ENCODE results near the gene ZNF221. TPM values are rescaled to one million over a fixed set of nuclear protein-coding genes. Genes with fewer than 3 reads are reported as not detected.
"Not testable (repeated sequence)": the region's sequence is repeated elsewhere in the genome, so short reads cannot be mapped to it uniquely, and the experiment has no call there.

ZNF221 gene
- total and polyA plus RNA-seq, 5 donors, result 2.9 to 7.3 (median 5.5) TPM

DNA sequence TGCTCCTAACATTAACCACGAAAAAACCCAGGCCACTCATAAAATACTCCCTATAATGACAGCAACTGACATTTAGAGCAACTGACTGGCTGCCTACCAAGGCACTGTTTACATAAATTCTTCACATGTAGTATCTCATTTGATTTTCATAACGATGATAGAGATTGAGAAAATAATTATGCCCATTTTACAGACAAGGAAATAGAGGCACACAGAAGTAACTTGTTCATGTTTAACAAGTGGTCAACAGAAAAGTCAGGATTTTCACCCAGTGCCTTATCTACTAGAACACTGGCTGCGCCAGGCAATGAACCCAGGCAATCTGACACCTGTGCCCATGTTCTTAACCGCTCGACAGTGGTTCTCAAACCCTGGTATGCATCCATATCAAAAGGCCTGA is 22.2 kb upstream of the ZNF221 start:
- Histone ChIP-seq H3K9me3 (ENCODE audit: control insufficient read depth, low read length) (no peaks in the 10 kb centered on the region), H3K27me3 (ENCODE audit: control insufficient read depth, insufficient read depth) (no peaks in the 10 kb centered on the region), H3K4me1 (ENCODE audit: control insufficient read depth, insufficient read depth, low read length) (no peaks in the 10 kb centered on the region), H3K27ac (ENCODE audit: low read length) (no peak overlapping the region), H3K4me3 (ENCODE audit: low read length) (no peak overlapping the region)
- DNase-seq (no peak), ATAC-seq (no peak)
- intact Hi-C loops (cut with DNase I), result no loop called here
- 98% methylated on average over 5 of the region's 5 CpGs for WGBS

DNA sequence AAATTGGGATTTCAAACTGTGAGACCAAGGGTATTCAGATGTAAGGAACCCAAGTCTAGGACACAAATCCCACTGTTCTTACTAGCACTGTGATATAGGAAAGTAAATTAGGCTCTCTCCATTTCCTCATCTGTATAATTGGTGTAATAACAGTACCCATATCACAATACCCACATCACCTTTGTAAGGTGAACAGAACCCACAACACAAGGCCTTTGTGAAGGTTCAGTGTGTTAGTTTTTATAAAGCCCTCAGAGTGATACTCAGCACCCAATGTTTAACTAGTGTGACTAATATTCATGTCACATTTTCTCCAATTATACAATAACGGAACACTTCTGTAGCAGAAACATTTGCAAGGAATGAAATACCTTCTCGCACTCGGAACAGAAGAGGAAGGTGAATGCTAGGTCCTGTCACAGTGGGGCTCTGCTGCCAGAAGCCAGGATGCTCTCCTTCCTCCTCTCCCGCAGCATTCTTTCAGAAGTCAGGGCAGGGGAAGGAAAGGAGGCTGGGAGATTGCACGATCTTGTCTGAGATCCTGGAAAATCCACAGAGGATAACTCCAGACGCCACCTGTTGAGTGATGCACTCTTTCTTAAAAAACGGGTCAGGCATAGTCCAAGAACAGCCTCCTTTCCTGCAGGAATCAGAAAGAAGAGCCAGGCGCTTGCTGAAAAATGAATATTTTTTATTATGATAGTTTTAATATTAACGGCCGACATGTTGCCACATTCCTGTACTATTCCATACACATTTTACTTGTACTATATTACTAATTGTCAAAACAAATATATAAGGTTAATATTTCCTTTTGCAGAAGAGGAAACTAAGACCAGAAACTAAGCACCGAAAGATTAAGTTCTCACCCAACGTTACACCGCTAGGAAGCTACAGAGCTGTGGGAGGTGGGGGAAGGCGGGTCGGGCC is 16.7 kb upstream of the ZNF221 start:
- ATAC-seq (no peak), DNase-seq (no peak)
- Histone ChIP-seq H3K9me3 (ENCODE audit: control insufficient read depth, low read length) (no peaks in the 10 kb centered on the region), H3K4me1 (ENCODE audit: control insufficient read depth, insufficient read depth, low read length) (no peaks in the 10 kb centered on the region), H3K27ac (ENCODE audit: low read length) (peak overlapping the region; percentile 99), H3K4me3 (ENCODE audit: low read length) (peak overlapping the region; percentile 99), H3K27me3 (ENCODE audit: control insufficient read depth, insufficient read depth) (no peaks in the 10 kb centered on the region)
- 10% methylated on average over 15 of the region's 15 CpGs for WGBS
- intact Hi-C loops (cut with DNase I), result no loop called here

DNA sequence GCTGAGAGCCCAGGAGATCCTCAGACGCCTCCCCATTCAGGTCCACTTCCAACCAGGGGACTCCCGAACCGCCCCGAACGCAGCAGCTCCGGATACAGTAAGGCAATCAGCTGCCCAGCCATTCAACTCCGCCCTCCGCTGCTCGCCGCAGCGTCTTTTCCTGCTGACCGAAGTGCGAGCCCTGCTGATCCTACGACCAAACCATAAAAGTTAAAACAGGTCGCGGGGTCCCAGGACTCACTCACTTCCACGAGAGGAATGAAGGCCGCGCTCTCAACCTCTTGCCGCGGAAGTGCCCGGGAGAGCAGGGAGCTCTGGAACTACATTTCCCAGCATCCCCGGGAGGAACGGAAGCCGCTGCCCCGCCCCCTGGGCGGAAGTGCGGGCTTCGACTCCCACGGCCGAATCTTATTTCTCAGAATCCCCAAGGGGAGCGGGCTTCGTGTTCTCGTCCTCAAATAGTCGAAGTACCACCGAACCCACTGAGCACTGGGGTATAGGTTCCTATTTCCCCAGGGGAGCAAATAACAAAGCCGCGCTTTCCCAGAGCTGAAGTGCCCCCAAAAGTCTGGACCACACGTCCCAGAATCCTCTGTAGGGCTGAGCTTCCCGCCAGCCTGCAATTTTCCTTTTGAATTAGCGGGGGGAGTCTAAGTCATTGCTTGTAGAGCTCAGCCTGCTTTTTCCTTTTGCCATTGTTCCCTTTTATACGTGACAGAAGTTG is 15.9 kb upstream of the ZNF221 start, which contains the start of gene ZNF45:
ZNF45 (minus strand) TSS at position 298 of the 724 bp plus-strand sequence. CDS start 13,097 bp downstream, outside the sequence.
- WGBS, result under 1% methylated on average over 42 of the region's 42 CpGs
- intact Hi-C loops (cut with DNase I), result no loop called here
- DNase-seq, result peak; percentile 91 to 94 (median 93)
- H3K9me3 ChIP-seq (ENCODE audit: control insufficient read depth, low read length), result no peaks in the 10 kb centered on the region
- H3K27ac ChIP-seq (ENCODE audit: low read length), result peak within 1 kb of the TSS; percentile 99
- peak; percentile 99 for ATAC-seq
- peak within 1 kb of the TSS; percentile 99 for H3K4me3 ChIP-seq (ENCODE audit: low read length)
- no peaks in the 10 kb centered on the region for H3K27me3 ChIP-seq (ENCODE audit: control insufficient read depth, insufficient read depth)
- H3K4me1 ChIP-seq (ENCODE audit: control insufficient read depth, insufficient read depth, low read length), result no peaks in the 10 kb centered on the region

DNA sequence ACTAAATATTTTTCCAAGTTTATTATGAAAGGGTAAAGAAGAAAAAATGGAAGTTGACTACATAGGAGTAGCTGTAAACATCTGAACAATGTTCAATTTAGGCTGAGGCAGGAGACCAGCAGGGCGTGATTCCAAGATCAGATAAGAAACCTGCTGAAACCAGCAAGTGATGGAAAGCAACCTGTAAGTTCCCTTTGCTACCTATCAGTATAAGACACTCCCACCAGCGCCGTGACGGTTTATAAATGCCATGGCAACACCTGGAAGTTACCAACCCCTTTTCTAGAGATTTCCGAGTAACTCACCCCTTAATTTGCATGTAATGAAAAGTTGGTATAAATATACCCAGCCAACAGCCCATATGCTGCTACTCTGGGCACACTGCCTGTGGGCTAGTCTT is 14.8 kb upstream of the ZNF221 start:
- Histone ChIP-seq H3K9me3 (ENCODE audit: control insufficient read depth, low read length) (no peaks in the 10 kb centered on the region), H3K27me3 (ENCODE audit: control insufficient read depth, insufficient read depth) (no peaks in the 10 kb centered on the region), H3K4me3 (ENCODE audit: low read length) (no peak overlapping the region), H3K4me1 (ENCODE audit: control insufficient read depth, insufficient read depth, low read length) (no peaks in the 10 kb centered on the region), H3K27ac (ENCODE audit: low read length) (no peak overlapping the region)
- ATAC-seq, result no peak
- WGBS, result 72% methylated on average over 5 of the region's 5 CpGs
- intact Hi-C loops (cut with DNase I), result no loop called here
- DNase-seq, result no peak

DNA sequence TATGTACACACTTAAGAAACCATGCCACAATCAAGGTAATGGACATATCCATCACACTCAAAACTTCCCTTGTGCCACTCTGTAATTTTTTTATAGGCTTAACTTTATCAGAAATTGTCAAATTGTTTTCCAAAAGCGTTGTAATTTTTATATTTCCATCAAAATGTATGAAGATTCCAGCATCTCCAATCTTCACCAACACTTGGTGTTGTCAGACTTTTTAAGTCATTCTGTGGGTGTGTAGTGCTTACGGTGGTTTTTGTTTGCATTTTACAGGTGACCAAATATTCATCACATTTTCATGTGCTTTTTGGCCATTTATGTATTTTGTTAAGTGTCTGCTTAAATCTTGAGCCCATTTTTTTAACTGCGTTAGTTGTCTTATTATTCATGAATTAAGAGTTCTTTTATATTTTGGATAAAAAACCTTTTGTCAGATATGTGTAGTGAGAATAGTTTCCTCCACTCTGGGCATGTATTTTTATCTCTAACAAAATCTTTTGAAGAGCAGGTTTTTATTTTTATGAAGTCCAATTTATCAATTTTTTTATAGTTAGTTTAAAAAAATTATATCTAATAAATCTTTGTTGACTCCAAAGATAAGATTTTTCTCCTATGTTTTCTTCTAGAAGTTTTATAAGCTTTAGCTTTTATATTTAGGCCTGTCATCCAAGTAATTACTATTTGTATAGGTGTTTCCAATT is 11.3 kb upstream of the ZNF221 start:
- no peak for DNase-seq
- H3K27ac ChIP-seq (ENCODE audit: low read length), result no peak overlapping the region
- H3K4me1 ChIP-seq (ENCODE audit: control insufficient read depth, insufficient read depth, low read length), result no peaks in the 10 kb centered on the region
- ATAC-seq, result no peak
- no peaks in the 10 kb centered on the region for H3K9me3 ChIP-seq (ENCODE audit: control insufficient read depth, low read length)
- no peaks in the 10 kb centered on the region for H3K27me3 ChIP-seq (ENCODE audit: control insufficient read depth, insufficient read depth)
- WGBS, result 66% methylated on average over 3 of the region's 3 CpGs
- no peak overlapping the region for H3K4me3 ChIP-seq (ENCODE audit: low read length)
- intact Hi-C loops (cut with DNase I), result no loop called here

DNA sequence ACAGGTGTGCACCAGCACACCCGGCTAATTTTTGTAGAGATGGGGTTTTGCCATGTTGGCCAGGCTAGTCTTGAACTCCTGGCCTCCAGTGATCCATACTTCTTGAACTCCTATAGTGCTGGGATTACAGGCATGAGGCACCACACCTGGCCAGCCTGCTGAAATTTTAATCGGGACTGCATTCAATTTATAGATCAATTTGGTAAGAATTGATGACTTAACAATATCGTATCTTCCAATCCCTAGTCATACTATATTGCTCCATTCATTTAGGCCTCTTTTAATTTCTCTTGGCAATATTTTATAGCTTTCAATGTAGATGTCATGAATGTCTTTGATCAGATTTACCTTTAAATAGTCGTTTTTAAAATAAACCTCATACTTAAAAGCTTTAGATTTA is 10.3 kb upstream of the ZNF221 start:
- H3K4me1 ChIP-seq (ENCODE audit: control insufficient read depth, insufficient read depth, low read length), result no peaks in the 10 kb centered on the region
- ATAC-seq, result no peak
- no peaks in the 10 kb centered on the region for H3K27me3 ChIP-seq (ENCODE audit: control insufficient read depth, insufficient read depth)
- H3K27ac ChIP-seq (ENCODE audit: low read length), result no peak overlapping the region
- no peaks in the 10 kb centered on the region for H3K9me3 ChIP-seq (ENCODE audit: control insufficient read depth, low read length)
- intact Hi-C loops (cut with DNase I), result no loop called here
- H3K4me3 ChIP-seq (ENCODE audit: low read length), result no peak overlapping the region
- WGBS, result 80% methylated on average over 4 of the region's 4 CpGs
- no peak for DNase-seq

DNA sequence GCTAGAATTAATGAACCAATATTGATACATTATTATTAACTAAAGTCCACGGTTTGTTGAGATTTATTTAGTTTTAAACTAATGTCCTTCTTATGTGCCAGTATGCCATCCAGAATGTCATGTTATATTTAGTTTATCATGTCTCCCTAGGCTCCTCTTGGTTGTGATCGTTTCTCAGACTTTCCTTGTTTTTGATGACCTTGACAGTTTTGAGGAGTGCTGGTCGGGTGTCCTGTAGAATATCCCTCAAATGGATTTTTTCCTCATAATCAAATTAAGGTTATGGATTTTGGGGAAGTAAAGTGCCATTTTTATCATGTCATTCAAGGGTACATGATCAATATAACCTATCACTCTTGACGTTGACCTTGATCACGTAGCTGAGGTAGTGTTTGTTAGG is 9.8 kb upstream of the ZNF221 start:
- ATAC-seq (no peak), DNase-seq (no peak)
- Histone ChIP-seq H3K9me3 (ENCODE audit: control insufficient read depth, low read length) (no peaks in the 10 kb centered on the region), H3K27me3 (ENCODE audit: control insufficient read depth, insufficient read depth) (no peaks in the 10 kb centered on the region), H3K4me3 (ENCODE audit: low read length) (no peak overlapping the region), H3K27ac (ENCODE audit: low read length) (no peak overlapping the region), H3K4me1 (ENCODE audit: control insufficient read depth, insufficient read depth, low read length) (no peaks in the 10 kb centered on the region)
- WGBS, result 59% methylated on average over 5 of the region's 5 CpGs
- intact Hi-C loops (cut with DNase I), result no loop called here

DNA sequence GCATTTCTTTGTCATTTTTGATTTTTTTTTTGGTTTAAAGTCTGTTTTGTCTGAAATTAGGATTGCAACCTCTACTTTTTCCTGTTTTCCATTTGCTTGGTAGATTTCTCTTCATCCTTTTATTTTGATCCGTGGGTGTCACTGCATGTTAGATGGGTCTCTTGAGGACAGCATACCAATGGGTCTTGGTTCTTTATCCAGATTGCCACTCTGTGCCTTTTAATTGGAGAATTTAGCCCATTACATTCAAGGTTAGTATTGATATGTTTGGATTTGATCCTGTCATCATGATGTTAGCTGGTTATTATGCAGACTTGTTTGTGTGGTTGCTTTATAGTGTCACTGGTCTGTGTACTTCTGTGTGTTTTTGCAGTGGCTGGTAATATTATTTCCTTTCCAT is 3.6 kb upstream of the ZNF221 start:
- H3K4me1 ChIP-seq (ENCODE audit: control insufficient read depth, insufficient read depth, low read length); H3K9me3 ChIP-seq (ENCODE audit: control insufficient read depth, low read length); intact Hi-C loops (cut with DNase I); H3K27me3 ChIP-seq (ENCODE audit: control insufficient read depth, insufficient read depth); DNase-seq; H3K4me3 ChIP-seq (ENCODE audit: low read length); ATAC-seq; H3K27ac ChIP-seq (ENCODE audit: low read length): not testable (repeated sequence)
- WGBS, result 0% methylated on average over 1 of the region's 1 CpG

DNA sequence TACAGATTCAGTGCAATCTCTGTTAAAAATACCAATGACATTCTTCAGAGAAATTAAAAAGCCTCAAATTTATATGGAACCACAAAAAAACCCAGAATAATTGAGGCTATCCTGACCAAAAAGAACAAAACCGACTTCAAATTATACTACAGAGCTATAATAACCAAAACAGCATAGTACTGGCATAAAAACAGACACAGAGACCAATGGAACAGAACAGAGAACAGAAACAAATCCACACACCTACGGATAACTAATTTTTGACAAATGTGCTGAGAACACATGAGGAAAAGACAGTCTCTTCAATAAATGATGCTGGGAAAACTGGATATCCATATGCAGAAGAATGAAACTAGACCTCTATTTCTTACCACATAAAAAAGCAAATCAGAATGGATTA is 1.2 kb upstream of the ZNF221 start:
- H3K4me1 ChIP-seq (ENCODE audit: control insufficient read depth, insufficient read depth, low read length); H3K9me3 ChIP-seq (ENCODE audit: control insufficient read depth, low read length); DNase-seq; H3K27ac ChIP-seq (ENCODE audit: low read length); ATAC-seq; H3K4me3 ChIP-seq (ENCODE audit: low read length); H3K27me3 ChIP-seq (ENCODE audit: control insufficient read depth, insufficient read depth); intact Hi-C loops (cut with DNase I): not testable (repeated sequence)
- WGBS, result 87% methylated on average over 2 of the region's 2 CpGs

DNA sequence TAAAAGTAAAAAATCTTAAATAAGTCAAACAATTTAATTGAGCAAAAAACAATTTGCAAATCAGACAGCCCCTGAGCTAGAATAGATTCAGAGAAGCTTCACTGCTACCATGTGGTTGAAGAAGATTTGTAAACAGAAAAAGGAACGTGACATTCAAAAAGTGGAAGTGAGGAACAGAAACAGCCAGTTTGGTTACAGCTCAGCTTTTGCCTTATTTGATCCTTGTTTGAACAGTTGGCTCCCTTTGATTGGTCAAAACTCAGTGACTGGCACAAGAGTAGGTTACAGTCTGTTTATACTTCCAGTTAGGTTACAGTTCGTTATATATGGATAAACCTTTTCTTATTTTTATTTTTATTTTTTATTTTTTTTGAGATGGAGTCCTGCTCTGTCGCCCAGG is 5.8 kb downstream of the ZNF221 start:
- no peak for DNase-seq
- intact Hi-C loops (cut with DNase I), result no loop called here
- Histone ChIP-seq H3K9me3 (ENCODE audit: control insufficient read depth, low read length) (peaks cover 7% of the 10 kb centered on the region), H3K27me3 (ENCODE audit: control insufficient read depth, insufficient read depth) (no peaks in the 10 kb centered on the region), H3K4me3 (ENCODE audit: low read length) (no peak overlapping the region), H3K27ac (ENCODE audit: low read length) (no peak overlapping the region), H3K4me1 (ENCODE audit: control insufficient read depth, insufficient read depth, low read length) (no peaks in the 10 kb centered on the region)
- WGBS, result 93% methylated on average over 3 of the region's 3 CpGs
- ATAC-seq, result no peak

DNA sequence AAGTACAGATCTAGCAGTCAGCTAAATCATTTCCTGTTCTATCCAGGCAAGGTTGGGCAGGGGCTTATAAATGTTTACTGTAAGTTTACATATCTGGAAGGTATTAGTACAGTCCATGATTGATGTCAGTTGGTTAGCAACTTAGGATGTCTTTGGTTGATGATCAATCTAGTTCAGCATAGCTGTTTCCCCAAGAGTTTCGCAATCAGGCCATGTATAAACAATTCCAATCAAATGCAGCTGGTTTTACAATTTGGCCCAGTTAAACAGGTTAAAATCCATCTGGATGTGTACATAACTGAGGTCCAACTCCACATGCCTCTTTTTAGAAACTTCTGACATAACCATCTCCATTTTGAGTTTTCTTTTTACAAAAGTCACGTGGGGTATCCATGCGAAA is 6.9 kb downstream of the ZNF221 start:
- 97% methylated on average over 3 of the region's 3 CpGs for WGBS
- H3K27me3 ChIP-seq (ENCODE audit: control insufficient read depth, insufficient read depth), result no peaks in the 10 kb centered on the region
- no peak overlapping the region for H3K4me3 ChIP-seq (ENCODE audit: low read length)
- intact Hi-C loops (cut with DNase I), result no loop called here
- no peaks in the 10 kb centered on the region for H3K4me1 ChIP-seq (ENCODE audit: control insufficient read depth, insufficient read depth, low read length)
- no peak for ATAC-seq
- no peak overlapping the region for H3K27ac ChIP-seq (ENCODE audit: low read length)
- peaks cover 7% of the 10 kb centered on the region for H3K9me3 ChIP-seq (ENCODE audit: control insufficient read depth, low read length)
- DNase-seq, result no peak
